NCI-H345 (cell line): ENCODE results near the gene UBA52.
"Not testable (repeated sequence)": the region's sequence is repeated elsewhere in the genome, so short reads cannot be mapped to it uniquely, and the experiment has no call there.

Source experiments
- DNase-seq: peaks from one replicate; lab custom pipeline; 2025; lab: John Stamatoyannopoulos, UW

UBA52 gene

DNA sequence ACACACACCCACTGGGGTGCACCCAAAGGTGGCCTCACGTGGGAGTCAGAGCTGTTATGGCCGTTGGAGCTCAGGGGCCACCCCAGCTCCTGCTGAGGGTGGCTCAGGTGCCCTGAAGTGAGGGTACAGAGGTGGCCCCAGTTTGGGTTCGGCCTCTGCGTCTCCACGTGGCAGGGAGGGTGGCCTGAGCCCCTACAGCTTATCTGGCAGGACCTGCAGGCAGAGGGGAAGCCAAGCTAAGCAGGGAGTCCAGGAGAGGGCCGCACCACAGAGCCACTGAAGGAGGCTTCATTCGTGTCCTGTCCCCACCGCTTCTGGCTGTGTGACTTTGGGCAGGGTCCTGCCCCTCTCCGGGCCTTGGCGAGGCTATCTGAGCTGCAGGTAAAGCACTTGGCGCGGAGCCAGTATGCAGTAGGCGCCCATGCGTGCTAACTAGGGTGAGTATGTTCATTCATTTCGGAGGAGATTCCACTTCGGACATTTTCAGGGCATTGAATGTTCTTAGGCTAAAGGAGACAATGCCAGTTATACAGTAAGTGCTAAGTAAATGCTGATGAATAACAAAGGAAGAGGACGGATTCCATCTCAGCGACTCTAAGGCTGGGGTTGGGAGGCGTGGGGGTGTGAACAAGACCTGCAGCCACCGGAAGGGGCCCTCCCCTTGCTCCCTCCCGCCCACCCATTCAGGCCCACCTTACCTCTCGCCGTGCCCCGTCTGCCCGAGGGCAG, 21.9 kb downstream of the UBA52 start:
- no peak for DNase-seq

DNA sequence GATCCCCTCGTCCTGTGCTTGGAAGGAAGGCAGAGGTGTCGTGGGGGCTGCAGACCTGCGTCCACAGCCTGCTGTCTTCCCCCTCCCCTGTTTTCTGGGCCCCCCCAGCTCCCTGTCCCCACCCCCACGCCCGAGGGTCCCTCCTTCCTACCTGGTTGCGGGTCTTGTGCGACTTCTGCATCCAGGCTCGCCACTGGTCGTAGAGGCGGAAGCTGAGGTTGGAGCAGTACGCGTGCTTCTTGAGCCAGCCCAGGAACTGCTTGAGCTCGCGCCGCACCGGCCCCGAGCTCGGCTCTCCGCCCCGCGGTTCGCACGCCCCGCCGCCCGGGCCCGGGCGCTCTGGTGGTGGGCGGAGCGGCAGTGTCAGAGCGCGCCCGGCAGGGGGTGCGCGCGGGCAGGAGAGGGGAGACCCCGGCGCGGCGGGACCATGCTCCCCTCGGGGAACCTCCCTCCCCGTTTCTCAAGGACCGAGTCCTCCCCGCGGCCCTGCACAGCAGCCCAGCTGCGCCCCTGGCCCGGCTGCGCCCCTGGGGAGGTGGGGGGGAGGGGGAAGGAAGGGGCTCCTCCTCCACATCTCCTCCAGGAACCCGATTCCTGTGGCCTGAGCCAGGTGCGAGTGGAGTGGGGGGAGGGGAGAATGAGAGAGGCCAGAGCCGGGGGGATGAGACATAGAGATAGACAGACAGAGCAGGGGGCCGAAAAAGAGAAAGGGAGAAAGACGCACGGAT, 22.6 kb downstream of the UBA52 start:
- DNase-seq = peak; percentile 46

DNA sequence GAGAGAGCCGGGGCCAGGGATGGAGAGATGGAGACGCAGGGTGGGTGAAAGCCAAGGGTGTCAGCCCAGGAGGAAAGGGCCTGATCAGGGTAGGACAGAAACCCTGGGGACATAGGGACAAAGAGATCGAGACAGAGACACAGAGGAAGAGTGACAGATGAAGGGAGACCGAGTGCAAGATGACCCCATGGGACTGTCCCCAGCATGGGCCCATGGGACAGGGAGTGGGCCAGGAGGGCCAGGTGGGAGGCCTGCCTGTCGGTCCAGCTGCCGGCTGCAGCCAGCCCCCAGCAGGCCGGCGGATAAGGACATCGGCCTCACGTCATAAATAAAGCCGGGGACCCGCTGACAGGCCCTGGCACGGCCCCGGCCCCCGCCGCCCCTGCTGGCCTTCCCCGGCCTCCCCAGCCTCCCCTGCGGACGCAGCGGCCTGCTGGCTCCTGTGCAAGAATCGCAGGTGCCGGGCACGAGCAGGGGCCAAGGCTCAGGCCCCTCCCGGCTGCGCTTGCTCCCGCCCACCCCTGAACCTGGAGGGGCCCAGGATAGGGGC, 23.2 kb downstream of the UBA52 start:
- no peak for DNase-seq

DNA sequence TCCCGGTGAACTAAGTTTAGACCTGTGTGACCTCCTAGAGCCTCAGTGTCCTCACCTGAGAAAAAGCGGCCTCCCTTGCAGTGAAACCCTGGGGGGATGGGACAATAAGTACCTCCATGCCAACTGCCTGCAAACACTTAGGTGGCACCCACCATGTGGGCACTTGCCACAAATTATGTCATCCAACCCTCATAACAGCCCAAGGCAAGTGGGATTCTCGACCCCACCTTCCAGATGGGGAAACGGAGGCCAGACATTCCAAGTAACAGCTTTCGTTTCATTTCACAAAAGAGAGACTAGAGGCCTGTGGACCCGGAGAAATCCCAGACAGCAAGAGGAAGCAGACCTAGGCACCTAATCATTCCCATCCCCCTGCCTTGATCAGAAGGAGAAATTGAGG, 23.8 kb downstream of the UBA52 start:
- DNase-seq = no peak

DNA sequence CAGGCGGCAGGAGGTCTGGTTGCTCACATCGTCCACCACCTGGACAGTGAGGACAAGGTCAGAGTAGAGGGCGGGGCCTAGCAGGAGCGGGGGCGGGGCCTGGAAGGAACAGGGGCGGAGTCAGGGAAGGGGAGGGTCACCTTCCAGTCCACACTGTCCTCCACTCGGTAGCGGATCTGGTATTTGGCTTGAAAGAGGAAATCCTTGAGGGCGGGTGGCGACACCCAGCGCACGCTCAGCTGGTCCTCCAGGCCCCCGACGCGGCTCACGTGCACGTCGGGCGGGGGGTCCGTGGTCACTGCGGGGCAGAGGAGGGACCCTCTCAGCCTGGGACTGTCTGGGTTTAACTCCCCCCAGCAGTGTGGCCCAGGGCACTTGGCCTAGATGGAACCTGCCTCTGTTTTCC, 25.1 kb downstream of the UBA52 start:
- DNase-seq = no peak

DNA sequence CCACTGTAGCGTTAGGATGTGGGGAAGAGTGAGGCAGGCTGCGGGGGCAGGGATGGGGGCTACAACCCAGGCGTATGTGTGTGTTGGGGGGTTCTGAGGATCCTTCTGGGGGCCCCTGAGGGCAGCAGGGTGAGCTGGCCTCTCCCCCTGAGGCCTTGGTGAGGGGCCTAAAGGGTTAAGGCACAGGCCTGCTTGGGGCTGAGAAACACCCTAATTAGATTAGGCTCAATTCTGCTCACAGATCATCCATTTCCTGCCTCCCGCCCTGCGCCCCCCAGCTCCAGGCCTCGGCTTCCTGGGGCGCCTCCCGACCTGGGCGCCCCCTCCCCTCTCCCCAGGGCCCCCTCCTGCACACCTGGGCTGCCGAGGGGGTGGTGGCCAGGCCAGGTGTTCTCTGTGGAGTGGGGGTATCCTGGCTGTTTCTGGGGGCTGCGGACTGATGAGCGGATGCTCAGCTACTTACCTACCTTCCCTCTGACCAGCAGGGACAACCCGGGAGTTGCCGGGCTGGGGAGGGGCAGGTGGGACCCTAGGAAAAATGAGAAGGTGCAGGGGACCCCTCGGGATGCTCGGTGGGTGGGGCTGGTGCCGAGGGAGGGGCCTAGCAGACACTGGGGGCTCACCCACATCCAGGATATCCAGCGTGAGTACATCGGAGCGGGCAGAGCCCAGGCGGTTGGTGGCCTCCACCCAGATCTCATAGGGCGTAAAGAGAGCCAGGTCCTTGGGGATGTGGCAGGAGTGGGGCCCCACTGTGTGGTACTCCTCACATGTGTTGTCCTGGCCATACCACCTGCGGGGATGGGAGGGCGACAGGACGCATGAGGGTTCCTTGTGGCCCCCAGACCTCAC, 26.4 kb downstream of the UBA52 start:
- DNase-seq = no peak

DNA sequence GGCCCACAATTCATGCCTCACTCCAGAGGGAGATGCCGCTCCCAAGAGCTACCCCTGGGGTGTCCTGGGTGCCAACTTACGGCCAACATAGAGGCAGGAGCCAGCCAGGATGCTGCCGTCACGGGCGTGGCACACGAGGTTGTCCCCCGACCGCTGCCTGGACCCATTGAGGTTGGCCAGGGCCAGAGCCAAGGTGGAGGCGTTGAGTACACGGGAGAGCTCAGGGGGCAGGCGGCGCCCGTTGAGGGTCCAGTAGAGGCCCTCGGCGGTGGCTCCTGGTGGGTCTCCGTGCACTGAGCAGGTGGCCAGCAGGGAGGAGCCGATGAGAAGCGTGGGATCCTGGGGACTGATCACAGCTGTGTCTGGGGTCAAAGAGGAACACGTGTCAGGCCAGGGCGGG, 27.8 kb downstream of the UBA52 start:
- DNase-seq = no peak

DNA sequence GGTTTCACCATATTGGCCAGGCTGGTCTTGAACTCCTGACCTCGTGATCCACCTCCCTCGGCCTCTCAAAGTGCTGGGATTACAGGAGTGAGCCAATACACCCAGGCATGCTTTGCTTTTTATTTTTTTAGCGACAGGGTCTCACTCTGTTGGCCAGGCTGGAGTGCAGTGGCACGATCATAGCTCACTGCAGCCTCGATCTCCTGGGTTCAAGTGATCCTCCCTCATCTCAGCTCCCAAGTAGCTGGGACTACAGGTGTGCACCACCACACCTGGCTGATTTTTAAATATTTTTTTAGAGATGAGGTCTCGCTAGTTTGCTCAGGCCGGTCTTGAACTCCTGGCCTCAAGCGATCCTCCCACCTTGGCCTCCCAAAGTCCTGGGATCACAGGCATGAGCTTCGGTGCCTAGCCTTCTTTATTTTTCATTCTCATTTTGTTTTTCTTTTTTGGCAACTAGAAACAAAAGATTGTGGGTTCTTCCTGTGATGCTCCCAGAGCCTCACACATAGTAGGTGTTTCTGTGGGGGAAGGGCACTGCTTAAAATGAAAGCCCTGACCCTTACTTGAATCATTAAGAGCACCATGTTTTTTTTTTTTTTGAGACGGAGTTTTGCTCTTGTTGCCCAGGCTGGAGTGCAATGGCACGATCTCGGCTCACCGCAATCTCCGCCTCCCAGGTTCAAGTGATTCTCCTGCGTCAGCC, 29.2 kb downstream of the UBA52 start:
- DNase-seq = not testable (repeated sequence)

DNA sequence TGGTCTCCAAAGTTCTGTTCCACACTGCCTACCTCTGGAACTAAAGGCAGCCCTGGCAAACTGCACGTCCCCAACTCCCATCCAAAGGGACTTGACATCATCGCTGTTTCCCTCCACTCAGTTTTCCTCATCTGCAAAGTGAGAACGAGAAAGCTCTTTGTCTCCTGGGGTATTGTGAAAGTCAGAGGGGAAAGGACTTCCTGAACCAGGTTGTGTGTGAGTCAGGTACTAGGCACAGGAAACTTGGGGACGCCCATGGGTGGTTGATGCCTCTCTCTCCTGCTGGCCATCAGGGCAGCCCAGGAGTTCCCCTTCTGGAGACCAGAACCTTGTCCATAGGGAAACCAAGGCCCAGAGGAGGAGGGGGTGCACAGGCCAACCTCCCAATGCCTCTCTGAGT, 30.2 kb downstream of the UBA52 start:
- no peak for DNase-seq

DNA sequence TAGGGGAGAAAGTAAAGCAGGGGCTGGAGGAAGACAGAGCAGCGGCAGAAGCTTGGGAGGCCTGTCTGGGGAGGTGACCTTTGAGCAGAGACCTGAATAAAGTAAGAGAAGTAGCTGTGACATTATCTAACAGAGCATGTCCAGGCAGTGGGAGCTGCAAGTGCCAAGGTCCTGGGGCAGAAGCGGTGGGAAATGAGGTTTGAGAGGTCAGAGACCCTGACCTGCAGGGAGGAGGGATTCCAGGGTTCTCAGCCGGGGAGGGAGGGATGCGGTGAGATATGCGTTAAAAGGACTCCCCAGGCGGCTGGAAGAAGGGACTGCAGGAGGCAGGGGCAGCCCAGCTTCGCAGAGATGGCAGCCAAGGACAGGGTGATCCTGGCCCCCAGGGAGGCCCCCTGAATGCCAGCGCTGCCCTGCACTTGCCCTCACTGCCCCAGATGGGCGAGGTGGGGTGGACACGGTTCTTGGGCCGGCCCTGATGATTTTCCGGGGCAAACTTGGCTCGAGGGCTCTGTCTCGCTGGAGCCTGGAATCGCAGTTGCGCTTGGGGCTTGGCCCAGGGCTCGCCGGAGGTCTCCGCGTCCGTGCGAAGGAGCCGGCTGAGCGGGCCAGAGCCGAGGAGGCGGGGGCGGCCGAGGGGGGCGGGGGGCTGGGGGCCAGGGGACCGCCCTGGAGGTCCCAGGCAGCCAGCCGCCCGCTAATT, 31.7 kb downstream of the UBA52 start:
- DNase-seq = no peak

DNA sequence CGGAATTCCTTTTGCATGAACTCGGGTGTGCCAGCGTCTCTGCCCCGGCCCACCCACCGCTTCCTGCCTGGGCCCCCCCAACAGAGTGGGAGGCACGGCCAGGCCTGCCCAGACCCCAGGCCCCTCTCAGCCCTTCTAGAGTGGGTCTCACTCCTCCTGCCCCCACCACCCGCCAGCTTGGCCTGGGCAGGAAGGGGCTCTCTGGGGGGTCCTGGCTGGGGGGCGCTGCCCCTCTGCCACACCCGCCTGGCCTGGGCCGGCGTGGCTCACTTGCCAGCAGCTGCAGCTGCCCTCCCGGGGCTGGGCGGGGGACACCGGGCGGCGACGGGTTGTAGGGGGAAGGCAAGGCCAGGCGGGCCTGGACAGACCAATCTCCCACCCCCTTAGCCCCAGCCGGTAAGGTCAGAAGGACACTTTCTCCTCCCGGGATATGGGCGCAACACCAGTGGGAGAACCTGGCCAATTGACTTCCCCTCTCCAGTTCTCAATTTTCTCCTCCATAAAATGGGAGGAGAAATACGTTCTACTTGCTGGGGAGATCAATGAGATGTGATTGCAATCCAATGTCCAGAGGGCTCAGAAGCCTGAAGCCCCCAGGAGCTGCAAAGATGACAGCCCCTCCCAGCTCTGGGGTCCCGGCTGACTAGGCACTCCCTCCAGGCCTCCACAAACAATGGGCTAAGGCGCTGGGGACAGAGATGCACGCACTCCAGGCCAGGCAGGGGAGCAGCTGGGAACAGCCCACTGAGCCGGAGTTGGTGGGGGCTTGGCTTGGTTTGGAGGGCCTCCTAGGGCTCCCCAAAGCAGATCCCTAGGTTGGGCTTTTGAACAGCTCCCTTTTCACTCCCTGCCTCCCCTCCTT, 32.5 kb downstream of the UBA52 start:
- no peak for DNase-seq

DNA sequence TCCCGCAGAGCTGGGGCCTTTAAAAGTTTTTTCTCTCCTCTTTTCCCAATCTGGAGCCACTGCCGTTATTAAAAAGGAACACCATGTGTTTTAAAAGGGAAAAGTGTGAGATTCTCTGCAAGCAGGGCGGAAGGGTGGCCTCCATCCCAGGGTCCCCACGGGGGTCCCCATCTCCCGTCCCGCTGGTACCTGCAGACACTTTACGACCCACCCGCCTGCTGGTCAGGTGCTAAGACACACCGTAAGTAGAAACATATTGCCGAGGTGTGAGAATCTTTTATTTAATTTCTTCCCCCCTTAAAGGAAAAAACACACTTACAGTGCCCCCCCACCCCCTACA, 33.1 kb downstream of the UBA52 start:
- DNase-seq = no peak

DNA sequence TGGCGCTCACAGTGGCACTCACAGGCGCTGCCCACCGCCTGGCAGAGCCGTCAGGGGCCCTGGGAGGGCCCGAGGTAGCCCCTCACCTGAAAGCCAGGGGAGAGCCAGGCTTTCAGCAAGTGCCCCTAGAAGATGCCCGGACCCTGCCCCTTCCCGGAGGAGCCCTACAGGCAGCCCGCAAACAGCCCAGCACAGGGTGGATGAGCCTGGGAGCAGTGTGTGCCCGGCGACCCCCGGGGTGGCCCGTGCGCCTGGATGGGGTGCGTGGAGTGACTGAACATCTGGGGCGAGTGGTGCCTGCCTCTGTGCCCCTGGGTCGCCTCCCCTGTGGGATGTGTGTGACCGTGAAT, 33.5 kb downstream of the UBA52 start:
- DNase-seq = no peak

DNA sequence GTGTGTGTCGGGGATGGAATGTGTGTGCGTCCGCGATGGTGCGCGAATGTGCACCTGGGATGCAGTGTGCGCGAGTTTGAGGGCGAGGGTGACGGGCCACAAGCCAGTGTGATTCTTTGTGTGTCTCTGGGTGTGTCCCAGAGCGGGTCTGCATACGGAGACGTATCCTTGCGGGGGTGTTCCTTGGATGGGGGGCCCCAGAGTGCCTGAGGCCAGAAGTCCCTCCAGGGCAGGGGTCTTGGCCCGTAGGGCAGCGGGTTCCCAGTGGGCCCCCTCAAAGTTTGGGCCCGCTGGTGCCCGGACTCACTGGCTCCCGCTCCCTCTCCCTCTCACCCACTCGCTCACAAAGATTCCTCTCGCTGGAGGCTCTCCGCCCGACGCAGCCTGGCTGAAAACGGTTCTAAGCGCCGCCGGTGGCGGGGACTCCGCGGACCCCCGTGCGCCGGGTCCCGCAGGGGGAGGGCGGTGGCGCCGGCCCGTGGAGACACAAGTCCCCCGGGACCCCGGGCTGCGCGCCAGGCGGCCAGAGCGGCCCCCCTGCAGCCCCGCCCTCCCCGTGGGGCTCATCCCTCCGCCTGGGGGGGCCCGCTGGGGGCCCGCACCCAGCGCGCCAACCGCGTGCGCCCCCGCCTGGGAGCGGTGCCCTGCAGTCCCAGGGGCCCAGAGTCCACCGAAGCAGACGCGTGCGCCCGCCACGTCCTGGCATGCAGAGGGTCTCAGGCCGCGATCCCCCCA, 34.1 kb downstream of the UBA52 start:
- no peak for DNase-seq

DNA sequence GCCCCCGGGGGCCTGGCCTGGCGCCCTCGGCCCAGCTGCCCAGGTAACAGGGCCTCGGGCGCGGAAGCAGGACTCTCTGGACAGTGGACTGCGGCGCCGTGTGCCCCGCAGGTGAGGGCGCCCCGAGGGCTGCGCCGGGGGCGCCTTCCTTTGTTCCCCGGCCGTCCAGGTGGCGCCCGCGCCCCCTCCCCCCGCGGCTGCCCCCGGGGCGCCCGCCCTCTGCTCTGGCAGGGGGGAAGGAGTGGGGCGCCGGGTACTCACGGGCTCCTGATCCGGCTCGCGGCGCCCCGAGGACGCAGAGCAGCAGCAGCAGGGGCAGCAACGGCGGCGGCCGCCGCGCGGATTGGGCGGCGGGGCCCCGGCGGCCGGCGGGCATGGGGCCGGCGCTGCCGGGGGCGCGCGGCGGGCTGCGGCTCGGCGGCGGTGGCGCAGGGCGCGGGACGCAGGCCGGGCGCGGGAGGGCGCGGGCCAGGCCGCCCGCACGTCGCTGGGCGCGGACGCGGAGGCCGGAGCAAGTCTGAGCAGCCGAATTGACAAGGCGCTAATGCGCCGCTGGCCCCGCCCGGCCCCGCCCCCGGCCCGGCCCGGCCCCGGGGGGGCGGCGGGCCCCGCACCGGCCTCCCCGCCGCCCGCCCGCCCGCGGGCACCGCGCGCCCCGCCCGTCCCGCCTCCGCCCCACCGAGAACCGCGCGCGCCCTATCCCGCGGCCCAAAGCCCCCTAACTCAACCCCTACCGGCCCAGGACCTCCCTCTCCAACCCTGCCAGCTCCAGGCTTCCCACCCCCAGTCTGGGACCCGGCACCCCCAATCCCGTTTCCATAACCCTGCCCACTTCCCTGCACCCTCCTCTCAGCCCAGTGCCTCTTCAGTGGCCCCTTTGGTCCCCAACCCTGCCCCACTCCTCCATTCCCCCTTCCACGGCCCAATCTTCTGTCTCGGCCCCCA, 34.9 kb downstream of the UBA52 start, which contains the start of gene CRLF1:
Gene CRLF1, minus strand, starts transcription at position 519 of the 945 bp plus-strand sequence. Its CDS starts 143 bp downstream, at position 376.
- no peak for DNase-seq

DNA sequence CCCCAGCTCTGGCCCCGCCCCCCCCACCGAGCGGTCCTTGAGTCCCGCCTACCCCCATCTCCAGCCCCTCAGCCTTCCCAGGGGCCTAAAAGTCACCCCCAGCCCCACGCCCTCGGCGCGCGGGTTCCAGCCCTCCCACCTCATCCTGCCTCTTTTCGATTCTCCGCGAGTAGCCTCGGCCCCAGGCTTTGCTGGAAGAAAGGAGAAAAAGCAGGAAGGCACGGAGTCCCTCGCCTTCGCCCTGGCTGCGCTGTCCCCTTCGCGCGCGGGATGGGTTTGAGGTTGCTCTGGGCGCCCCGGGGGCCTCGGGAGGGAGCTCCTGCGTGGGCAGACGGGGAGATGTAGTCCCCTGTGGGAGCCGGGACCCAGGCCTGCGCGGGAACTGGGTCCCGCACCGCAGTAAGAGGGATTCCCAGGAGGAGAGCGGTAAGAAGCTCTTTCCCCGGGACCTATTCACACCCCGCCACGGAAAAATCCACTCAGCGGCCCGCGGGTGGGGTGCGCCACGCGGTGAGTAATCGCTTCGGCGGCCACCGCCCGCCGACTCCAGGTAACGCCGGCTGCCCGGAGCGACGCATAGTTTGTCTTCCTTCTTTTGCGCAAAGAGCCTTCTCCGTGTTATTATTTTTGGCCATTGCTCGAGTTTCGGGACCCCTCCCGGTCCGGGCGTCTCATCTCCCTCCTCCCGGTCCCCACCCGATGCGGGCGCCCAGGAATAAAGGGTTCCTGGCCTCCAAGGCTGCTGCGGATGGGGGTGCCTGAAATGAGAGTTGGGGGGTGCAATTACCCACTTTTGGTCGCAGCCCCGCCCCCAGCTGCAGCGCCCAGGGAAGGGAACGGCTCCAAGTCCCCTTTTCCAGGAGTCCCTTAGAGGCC, 35.8 kb downstream of the UBA52 start:
- no peak for DNase-seq

DNA sequence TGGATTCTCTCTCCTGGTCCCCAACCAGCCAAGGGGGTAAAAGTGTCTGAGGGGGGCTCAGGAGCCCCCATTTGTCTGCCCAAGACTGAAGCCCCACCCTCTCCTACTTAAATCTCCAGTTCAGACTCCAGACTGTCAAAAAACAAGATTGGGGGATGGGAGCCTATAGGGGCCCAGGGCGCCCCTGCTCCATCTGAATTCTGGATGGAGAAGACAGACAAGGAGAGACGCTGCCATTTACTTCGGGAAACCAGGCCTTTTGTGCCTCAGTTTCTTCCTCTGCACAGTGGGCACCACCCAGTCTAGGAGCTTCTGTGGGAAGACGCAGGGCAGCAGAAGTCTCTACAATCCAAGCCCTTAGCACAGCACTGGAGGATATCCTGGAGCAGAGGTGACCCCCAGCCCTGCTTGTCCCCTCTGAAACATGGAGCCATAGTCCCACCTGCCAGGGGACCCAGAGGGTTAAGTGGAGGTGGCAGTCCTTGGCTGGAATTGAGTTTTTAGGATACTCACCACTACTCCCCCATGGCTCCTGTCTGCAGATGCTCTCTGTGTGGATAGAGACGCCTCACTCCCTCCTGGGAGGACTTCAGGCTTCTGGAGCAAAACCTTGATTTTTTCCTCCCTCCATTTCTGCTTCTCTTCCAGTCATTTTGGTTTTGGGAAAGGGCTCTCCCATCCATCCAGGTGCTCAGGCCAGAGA, 36.6 kb downstream of the UBA52 start:
- no peak for DNase-seq
